HG03558 (cell line): ENCODE measurements around the gene C8B.

Source experiments
- ATAC-seq: cut with Tn5 transposase; IDR thresholded peaks from one replicate; pipeline ENCODE4 v1.9.1; 2021; ENCODE audit warnings: moderate number of reproducible peaks; ENCODE audit not compliant: unreplicated experiment; ENCODE audit errors: extremely low read depth

The C8B gene

DNA sequence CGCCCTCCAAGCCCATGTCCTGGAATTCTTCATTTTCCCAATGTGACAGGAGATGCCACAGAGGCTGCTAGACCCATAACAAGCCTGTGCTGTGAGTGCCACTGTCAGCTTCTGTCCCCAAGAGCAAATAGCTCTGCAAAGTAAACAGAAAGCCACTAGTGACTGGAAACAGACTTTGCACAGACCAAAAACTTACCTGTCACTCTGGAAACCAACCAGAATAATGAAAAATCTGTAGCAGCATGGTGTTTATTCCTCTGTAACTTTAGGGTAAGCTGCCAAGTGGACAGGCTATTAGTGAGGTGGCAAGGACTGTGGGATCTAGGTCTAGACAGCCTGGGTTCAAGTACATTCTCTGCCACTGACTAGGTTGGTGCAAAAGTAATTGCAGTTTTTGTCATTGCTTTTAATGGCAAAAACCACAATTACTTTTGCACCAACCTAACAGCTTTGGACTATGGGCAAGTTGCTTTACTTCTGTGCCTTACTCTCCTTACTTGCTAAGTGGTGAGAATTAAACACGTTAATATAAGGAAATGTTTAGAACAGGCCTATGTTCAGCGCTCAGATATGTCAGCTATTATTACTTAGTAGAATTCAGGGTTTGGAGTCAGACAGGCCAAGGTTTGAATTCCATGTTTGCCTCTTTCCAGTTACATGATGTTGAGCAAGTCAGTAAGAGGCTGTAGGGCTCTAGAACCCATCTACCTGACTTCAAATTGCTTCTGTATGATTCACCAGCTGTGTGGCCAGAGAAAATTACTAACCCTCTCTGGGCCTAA is at the start of gene C8B:
Gene C8B (minus strand): TSS at position 100 of the 782 bp plus-strand sequence. CDS start 67 bp downstream, at position 33.
- ATAC-seq = no peak

DNA sequence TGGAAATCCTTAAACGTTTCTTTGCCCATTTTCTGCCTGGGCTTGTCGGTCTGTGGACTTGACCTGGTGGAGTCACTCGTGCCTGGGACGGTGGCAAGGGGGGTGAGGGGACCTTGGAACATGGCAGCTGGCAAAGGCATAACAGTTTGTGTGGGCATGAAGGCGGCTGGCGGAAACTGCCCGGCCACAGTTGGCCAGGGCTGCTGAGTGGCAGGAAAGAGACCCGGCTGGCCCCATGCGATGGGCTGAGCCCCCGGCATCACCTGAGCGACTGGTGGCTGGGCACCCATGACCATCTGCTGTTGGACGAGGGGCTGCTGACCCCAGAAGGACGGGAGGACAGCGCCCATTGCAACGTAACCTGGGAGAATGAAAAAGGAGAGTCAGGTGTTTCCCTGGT is 49.3 kb upstream of the C8B start:
- no peak for ATAC-seq

DNA sequence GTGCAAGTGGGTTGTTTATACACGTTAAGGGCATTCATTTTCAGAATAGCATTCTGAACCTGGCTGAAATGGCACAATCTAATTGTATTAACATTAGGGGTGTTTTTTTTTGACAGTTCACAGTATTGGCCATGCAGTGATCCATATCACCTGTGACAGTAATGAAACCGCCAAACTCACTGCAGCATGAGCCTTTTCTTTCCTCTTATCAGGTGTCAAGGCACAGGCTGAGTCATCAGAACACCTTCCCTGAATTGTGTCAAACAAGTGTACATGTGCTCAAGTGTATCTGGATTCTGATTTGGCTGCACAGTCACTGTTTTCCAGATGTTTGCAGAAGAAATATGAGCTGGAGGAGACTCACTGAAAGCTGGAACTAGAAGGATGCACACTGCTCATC is 47.7 kb upstream of the C8B start:
- no peak for ATAC-seq

DNA sequence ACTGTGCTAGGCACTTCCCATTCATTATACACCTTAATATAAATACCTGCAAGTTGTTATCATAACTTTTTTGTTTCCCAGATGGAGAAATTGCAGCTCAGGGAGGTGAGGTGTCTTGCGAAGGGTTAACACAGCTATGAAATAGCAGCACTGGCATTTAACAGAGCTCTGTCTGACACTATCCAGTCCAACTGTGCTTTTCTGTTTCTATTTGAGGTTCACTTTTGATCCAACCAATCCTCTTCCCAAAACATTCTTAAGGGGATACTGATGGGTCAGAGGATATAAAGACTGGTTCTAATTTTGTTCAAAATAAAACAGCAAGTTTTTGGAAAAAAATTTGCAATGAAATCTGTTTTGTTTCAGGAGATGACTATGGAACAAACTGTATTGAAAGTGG is 46.5 kb upstream of the C8B start:
- ATAC-seq = no peak

DNA sequence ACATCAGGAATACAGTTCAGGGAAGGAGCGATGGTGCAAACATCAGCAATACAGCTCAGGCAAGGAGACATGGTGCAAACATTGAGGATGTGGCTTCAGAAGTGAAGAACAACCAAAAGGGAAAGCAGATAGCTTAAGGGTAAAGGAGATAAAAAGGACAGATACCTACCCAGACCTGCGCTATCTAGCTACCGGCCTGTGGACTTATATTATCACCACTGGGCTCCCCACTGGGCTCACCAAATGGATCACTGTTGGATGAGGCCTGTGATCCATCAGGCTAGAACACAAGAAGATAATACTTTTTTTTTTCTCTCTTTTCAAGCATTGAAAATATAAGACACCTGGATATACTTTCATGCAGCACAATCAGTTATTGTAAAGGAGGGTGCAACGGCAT is 44.7 kb upstream of the C8B start:
- no peak for ATAC-seq

DNA sequence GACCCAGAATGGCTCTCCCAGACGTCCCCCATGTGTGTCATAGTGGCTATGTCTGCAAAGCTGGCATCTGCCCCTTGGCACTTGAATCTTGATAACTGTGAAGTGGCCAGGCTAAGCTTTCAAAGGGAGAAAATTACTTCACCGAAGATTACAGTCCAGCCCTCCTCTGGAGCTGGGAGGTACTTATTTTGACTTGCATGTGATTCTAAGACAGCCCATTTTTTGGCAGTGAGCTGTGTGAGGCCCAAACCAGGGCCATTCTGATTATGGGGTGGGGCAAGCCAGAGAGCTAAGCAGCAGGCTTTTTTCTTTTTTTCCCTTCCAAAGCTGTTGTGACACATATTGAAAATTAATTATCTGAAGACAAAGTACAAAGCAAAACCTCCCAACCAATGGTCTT is 42.1 kb upstream of the C8B start:
- ATAC-seq = no peak

DNA sequence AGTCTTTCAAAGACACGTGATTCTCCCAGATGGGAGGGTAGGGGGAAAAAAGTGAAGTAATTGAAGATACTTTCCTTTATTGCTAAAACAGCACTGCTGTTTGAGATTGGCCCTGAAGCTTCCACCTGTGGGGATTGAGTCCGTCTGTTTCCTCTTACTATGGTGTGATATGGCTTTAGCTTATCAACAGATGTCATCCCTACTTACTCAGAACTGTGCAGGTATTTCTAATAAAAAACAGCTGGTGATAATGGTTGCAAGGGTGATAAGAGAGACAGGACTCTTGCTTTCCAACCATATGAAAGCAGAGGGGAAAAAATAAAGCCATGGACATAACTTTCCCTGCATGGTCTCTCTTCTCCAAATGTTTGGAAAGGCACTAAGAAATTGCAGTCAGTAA is 41.7 kb upstream of the C8B start:
- no peak for ATAC-seq

DNA sequence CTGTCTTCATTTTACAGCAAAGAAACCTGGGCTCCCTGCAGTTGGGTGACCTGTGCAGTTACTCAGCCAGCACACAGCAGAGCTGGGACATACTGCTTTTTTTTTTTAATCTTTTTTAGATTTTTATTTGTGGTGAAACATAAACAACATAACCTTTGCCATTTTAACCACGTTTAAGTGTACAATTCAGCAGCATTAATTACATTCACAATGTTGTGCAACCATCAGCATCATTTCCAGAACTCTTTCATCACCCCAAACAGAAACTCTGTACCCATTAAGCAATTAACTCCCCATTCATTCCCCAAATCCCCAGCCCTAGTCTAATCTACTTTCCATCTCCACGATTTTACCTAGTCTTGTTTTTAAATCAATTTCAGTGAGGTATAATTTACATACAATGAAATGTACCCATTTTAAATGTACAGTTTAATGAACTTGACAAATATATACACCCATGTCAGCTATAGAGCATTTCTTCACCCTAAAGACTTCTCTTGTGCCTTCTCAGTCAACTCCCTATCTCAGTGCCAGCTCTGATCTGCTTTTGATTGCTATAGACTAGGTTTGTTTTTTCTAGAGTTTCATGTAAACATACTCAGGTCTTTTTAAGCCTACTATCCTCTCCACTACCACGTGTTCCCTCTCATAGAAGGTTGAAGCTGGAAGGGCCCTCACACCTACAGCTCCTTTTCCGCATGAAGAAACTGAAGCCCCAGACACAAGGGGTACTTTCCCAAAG is 37.8 kb upstream of the C8B start:
- ATAC-seq = no peak

DNA sequence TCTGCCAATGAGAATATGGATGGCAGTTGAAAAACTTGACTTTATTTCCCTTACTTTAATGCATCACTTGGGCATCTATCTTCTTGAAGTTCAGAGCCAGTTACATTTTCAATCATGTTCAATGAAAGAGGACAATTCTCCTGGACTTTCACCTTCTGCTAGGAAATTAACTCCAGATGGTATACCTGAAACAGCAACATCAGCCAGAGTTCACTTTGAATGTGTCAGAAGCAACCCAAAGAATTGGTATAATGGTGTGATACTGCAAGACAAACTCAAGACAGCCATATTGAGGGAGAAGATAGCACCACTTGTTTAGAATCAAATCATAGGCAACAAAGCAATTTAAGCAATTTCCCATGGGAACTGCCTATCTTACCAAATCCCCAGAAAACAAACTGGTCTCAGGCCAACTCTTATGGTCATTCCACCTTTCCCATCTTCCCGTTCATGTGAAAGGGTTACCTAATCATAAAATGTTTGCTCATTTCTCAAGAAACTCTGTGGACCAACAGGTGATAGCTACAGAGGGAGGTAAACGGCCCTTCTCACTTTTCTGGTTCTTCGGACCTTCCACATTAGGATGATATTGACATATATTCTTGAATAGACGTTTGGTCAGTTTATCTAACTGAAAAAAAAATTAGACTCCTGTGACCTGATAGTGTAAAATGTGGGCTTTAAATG is 29.7 kb upstream of the C8B start:
- ATAC-seq = no peak

DNA sequence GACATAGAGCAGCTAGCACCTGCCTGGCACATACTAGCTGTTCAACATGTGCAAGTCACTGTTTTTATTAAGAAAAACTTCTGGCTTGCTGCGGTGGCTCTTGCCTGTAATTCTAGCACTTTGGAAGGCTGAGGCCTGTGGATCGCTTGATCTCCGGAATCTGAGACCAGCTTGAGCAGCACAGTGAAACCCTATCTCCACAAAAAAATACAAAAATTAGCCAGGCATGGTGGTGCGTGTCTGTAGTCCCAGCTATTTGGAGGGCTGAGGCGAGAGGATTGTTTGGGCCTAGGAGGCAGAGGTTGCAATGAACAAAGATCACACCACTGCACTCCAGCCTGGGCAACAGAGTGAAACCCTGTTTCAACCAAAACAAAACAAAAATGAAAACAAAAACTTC is 27.7 kb upstream of the C8B start:
- no peak for ATAC-seq

DNA sequence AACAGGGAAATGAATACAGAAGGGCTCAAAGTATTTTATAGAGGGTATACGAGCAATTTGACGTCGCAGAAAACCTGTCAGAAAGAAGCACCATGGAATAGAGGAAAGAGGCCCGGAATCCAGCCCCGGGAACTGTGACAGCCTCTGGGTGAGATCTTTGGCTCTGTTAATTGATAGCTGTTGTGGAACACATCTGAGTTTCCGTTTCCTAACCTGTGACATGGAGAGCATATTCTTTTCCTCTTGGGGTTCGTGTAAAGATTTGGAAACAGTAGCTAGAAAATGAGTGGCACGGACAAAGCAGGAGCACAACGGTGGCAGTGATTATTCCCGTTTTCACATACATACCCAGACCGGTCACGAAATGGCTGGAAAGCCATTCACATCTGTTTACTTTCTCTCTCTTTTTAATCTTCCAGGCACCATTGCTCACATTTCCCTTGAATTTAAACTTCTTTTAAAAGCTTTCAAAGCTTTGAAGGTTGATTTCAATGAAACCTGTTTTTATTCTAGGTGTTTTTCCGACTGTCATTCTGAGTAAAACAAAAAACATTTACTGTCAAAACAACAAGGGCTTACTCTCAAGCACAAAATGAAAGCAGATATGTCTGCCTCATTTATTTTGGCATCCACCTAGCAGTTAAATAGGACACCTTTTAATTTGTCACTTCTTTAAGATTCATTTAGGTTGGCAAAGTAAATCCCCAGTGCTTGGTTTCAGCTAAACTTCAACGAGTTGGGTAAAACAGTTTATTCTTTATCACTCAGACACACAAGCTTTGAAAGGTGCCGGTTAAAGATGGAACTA is 26.7 kb upstream of the C8B start:
- ATAC-seq = no peak

DNA sequence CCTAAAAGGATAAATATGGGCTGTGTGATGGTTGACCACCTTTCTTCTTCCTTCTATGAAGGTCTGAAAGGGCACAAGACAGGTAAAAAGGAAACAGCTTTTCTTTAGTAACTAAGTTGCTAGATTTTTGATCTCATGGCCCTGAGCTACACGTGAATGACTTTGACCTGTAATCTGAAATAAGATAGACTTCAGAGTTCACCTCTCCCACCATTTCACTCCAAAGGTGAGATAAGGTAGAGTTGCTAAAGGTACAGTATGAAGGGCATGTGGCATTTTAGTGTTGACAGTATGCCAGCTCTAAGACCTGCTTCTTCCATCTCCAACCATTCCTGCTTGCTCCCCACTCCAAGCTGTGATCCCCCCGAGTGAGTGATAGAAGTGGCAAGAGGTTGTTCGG is 25.8 kb upstream of the C8B start:
- no peak for ATAC-seq

DNA sequence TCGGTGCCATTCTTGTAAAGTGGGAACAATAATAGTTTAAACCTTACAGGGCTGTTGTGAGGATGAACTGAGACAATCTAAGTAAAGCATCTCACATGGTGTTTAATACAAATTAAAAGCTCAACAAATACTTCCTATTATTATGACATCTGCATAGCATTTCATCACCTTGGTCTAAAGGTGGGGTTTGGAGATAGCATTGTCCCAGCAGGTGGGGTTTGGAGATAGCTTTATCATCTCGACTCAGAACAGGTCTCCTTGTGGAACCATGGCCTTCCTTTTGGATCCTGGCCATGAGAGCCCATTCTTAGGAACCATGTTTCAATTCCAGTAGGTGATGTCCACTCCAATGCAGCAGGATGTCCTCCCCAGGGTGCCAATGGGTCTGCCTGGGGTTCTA is 20.6 kb upstream of the C8B start:
- no peak for ATAC-seq

DNA sequence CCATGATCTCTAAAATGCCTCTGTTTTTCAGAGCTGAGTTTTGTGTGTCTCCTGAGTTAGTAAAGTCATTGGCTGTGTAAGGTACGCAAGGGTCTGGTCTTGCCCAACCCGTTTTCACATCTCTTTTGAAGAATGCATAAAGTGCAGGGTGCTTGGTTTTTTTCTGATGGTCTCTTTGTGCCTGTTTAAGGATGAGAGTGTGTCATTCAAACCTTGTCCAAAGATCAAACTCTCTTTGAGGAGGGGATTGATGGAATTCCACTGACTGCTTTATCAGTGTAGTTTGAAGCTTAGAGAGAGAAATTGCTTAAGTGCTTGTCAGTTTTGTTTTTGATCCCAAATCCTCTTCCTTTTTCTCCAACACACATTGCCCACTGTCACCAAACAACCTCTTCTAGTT is 20.0 kb upstream of the C8B start:
- ATAC-seq = no peak

DNA sequence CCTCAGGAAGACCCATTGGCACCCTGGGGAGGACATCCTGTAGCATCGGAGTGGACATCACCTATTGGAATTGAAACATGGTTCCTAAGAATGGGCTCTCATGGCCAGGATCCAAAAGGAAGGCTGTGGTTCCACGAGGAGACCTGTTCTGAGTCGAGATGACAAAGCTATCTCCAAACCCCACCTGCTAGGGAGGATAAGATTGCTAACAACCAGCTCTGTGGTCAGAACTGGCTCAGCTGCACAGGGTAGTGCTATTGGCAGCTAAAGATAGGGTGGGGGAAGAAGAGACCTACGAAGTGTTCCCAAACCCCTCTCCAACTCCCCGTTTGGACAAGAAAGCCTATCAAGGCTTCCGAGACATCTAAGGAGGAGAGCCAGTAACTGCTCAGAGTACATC is 17.7 kb upstream of the C8B start:
- no peak for ATAC-seq

DNA sequence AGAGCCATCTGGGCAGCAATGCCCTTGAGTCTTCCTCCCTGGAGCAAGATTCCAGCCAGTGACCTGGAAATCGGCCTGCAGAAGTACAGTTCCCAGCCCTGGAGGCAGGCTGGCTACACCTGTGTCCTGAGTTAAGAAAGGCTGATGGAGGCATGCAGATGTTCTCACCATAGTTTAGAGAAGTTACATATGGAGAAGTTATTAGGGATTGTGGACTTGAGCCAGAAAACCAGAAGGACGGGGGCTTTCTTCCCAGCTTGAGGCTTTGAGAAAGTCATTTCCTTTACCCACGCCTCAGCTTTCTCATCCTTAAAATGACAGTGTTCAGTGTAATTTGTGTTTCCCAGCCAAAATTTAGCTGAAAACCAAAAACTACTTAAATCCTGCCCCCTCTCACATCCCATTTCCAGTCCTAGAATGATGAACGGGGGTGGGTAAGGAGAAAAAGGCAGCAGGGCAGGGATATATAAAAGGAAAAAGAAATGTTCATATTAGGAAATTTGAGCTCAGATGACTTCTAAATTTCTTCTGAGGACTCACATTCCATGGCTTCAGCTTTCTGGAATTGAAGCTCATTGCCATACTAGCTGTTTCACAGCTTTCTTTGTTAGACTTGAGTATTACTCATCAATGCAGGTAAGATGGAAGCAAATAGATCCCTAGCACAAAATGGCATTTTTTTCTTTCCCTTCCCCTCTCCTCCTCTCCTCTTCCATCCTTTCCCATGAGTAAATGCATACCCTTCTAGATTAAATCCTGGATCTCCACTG is 14.4 kb upstream of the C8B start:
- ATAC-seq = no peak

DNA sequence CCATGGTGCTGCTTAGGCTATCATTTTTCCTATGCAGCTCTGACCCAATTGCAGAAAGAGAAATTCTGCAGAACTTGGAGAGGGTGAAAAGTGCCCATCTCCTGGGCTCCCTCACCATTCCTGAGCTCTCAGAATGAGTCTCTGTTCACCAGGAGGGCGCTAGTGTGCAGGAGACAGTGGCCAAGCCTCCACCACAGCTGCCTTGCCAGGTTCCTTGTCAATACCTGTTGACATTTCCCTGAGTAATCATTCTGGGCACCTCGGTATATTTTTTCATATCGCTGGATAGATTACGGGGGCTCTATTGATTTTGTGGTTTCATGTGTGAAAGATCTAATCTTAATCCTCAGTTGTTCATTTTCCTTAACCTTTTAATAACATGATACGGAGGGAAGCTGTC is 13.0 kb upstream of the C8B start:
- ATAC-seq = no peak

DNA sequence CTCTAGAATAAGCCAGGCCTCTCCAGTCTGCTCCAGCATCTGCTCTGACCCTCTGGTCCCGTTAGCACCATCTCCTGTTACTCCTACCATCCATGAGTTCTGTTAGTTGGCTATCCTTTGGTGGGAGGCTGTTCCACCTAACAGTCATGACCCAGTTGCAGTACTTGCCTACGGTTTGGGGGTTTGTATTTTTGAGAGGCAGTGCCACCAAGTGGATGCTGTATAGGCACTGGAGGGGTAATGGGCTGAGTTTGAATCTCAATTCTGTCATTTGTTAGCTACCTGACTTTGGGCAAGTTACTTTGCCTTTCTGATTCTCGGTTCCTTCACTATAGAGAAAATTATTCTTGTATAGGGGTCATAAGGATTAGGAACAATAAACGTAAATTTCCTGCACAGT is 12.1 kb upstream of the C8B start:
- no peak for ATAC-seq

DNA sequence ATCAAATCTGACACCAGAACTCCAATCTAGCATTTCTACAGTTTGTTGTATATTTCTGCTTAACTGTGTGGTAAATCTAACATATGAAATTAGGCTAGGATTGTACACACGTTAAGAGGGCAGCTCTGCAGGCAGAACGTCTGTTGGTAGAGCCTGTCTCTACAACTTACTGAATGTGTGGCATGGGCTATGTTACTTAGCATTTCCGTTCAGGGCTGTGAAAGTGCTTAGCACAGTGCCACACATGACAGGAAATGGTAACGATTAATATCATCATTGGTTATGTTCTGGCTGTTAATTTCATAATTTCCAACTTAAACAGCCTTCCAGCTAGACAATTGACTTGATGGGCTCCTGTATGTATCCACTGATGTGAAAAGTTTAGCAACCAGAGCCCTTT is 9.6 kb upstream of the C8B start:
- ATAC-seq = no peak
